Stimulated activated CD8-positive, alpha-beta memory T cell treated with anti-CD3 and anti-CD28 coated beads, Interleukin-4, amount 100 ng/mL, for 48 hours (primary cell): ENCODE results near the gene CAPN5.

Experiments
- DNase-seq: peaks from one replicate; pipeline ENCODE4 v3.0.0-alpha.2; 2020

Gene CAPN5

GRCh38 chr11:77067861-77068443 is 1.2 kb downstream of the CAPN5 start:
- no peak for DNase-seq

DNA sequence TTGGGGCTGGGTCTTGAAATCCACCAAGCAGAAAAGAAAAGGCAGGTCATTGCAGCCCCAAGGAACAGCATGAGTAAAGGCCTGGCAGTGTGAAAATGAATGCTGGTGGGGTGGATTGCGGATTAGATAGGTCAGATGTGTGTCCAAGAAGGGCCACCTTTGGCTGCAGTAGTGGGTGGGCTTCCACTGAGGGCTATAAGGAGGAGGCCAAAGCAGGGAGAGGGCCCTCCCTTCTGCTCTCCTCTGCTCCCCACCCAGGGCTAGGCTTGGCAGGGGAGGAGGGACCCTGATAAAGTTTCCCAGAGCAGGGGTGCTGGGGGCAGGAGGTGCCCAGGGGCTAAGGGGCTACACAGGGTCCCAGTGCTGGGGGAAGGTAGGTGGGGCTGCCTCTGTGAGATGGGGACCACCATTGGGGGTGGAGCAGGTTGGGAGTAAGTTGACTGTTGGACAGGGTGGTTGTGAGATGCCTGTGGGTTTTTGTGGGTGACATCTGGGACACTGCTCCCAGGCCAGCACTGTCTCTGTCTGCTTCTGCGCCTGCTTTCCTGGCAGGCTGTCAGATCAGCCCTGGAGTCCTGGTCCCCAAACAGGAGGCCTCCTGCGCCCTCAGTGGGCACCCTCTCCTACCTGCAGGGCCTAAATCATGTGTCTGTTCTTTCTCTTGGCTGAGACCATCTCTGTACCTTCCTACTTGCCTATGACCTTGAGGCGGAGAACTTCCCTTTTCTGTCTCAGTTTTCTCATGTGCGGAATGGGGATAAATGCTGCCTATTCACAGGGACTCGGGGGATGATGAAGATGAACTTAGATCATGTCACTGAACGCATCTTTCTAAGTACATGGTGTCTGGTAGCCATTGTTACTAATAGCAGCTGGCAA is 1.9 kb downstream of the CAPN5 start:
- DNase-seq: no peak

- DNase-seq: no peak
Measured at GRCh38 chr11:77069336-77069968, 2.7 kb downstream of the CAPN5 start.

- DNase-seq: no peak
Measured at GRCh38 chr11:77069969-77070582, 3.3 kb downstream of the CAPN5 start.

DNA sequence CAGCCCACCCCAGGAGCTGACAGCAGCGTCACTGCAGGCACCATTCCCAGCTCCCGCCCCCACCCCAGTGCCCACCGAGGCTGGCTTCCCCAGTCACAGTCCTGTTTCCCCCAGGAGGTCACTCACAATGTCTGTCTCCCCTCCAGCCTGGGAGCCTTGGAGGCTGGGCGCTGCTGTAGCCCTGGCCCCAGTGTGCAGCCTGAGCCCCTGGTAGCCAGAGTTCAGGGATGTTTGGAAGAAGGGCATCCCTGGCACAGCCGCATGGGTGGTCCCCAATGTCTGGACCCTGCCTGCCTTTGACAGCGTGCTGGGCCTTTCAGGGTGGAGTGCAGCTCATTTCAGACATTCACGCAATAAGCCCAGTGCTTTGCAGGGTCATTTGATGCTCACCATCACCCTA is 4.3 kb downstream of the CAPN5 start:
- DNase-seq: no peak

- peak; percentile 29 for DNase-seq
Measured at GRCh38 chr11:77071671-77072605, 5.2 kb downstream of the CAPN5 start.

DNA sequence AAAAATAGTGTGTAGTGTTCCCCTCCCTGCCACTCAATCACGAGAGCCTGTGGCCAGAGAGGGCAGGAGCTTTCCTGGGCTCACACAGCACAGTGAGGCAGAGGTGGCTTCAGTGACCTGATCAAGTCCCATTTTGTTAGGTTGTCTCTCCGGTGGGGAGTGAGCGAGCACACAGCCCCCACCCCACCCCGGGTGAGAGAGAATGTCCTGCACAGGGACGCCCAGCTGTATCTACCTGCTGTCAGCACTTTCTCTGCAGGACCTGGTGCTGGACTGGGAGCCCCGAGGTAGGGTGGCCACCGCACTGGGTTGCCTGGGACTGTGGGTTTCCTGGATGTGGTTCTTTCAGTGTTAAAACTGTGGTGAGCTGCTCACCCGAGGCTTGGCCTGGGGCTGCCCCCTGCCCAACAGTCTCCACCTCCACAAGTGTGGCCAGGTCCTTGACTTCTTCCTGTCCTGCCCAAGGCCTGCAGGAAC is 6.1 kb downstream of the CAPN5 start:
- peak; percentile 35 for DNase-seq

DNA sequence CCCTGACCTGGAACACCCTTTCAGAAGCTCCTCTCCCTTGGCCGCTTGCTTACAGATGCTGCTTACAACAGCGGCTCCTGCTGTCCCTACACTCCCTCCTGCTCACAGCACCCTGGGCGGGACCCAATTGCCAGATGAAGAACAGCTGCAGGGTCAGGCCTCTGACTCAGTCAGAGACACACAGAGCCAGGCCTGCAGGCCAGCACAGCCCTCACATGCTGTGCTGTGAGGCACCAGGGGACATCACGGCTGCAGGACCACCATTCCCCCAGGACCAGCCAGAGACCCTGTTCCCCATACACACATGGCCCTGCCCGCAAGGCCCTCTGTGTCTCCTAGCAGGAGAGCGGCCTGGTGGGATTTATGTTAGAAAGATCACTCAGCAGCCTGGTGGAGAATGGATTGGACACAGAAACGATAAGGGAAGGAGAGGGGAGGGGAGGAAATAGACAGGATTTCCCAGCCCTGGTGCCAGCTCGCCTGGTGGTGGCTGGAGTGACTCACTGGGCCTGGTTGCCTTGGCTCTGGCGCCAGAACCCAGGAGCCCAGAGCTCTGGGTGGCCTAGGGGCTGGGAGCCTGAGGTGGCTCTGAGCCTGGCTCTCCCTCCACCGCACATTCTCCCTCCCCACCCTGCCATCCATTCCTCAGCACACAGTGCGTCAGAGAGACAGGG is 6.7 kb downstream of the CAPN5 start:
- peak; percentile 27 for DNase-seq

- no peak for DNase-seq
Measured at GRCh38 chr11:77074205-77074604, 7.4 kb downstream of the CAPN5 start.

- DNase-seq: no peak
Measured at GRCh38 chr11:77074626-77075221, 8.0 kb downstream of the CAPN5 start.

DNA sequence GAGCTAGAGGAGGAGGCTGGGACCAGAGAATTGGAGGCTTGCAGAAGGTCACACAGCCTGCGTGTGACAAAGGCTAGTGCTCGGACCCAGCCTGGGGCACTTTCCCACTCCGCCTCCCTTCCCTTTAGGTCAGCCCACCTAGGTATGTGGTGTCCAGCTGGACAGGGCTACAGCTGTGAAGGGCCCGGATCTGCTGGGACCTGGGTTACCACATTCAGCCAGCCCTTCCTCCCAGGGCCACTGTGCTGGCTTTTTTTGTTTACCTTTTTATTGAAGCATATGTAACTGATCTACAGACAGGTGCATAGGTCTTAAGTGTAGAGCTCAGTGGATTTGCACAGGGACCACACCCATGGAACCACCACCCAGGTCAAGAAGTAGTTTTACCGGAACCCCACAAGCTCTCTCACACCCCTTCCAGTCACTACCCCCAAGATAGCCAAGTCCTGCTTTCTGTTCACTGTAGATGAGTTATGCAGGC is 8.7 kb downstream of the CAPN5 start:
- peak; percentile 16 for DNase-seq

- no peak for DNase-seq
Measured at GRCh38 chr11:77079666-77080065, 12.9 kb downstream of the CAPN5 start.

- DNase-seq: no peak
Measured at GRCh38 chr11:77080643-77081210, 14.0 kb downstream of the CAPN5 start.

- no peak for DNase-seq
Measured at GRCh38 chr11:77081381-77081851, 14.6 kb downstream of the CAPN5 start.

GRCh38 chr11:77081976-77082836 is 15.4 kb downstream of the CAPN5 start:
- DNase-seq: no peak

DNA sequence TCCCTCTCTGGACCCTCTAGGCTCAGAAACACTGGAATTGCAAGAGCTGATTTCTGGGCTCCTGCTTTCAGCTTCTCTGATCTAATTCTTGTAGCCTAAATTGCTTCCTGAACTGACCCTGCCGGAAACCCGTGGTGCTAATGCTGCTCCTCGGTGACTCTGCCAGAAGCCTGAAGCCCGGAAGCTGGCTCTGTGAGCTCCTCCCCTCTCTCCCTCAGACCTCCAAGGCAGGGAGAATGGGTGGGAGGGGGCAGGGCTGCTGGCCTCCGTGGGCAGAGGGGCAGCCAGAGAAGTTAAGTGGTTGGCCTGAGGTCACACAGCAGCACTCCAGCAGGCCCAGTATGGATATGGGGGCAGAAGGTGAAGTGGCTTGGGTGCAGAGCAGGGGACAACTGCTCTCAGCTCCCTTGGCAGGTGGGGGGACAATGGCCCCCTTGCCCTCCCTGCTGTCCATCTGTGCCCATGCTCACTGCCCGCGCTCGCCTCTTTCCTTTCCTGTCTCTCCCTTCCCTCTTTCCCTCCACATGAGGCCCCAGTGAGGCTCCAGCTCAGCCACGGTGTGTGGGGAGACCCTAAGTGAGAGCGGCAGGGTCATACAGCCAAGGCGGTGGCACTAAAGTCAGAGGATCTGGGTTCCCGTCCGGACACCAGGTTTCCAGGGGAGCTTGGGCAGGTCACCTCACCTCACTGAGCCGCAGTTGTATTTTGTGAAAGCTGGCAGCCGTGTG is 16.2 kb downstream of the CAPN5 start:
- peak; percentile 59 for DNase-seq

DNA sequence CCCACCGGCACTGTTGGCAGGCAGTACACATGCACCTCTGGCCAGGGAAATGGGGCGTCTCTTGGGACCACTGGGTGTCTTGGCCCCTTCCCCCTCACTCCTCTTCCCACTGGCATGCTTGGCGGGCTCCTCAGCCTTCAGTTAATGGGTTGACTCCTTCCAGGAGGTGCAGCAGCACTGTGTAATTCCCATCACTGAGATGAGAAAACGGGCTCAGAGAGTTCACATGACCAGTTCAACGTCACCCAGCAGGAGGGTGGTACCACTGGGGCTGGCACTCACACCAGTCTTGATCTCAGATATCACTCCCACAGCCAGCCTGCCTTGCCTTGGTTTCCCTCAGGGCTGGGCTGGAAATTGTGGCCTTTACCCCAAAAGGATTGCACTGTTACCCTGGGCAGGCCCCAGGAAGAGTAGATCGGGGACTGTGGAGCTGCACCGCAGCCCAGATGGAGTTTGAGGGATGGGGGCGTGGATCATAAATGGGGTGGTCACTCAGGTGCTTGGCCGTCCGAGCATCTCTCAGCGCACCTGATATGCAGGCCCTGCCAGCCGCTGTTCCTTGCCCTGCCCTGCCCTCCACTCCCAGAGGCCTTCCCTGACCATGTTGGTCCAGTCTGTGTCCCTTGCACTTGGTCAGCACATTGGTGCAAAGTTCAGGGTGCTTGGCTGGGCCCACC is 16.9 kb downstream of the CAPN5 start:
- no peak for DNase-seq

- DNase-seq: no peak
Measured at GRCh38 chr11:77084581-77085191, 17.9 kb downstream of the CAPN5 start.
